HG02943 (cell line): ENCODE data around the gene KCNG3.
"Not testable (repeated sequence)": the region's sequence is repeated elsewhere in the genome, so short reads cannot be mapped to it uniquely, and the experiment has no call there.

Experiments
- ATAC-seq: cut with Tn5 transposase; IDR thresholded peaks from one replicate; pipeline ENCODE4 v1.9.1; 2021; ENCODE audit warnings: mild to moderate bottlenecking, low read depth, moderate library complexity; ENCODE audit not compliant: unreplicated experiment

The KCNG3 gene

DNA sequence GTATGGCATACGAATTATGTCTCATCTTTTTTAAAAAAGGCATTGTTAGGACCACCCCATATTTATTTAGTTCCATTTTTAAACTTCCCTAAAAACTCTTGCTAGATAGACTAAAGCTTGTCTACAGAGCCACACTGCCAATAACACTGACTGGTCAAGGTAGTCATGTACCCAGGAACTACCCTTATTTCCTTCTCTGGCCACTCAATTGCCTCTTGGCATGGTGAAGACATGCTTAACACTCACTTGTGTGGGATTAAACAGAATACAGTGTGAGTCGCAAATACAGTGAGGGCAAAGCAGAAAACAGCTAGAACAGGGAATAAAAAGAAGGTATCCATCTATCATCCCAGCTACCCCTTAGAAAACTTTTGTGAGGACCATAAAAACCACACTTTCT is 57.4 kb downstream of the KCNG3 start:
- no peak for ATAC-seq

GRCh38 chr2:42435628-42436027 is 58.2 kb downstream of the KCNG3 start:
- no peak for ATAC-seq

DNA sequence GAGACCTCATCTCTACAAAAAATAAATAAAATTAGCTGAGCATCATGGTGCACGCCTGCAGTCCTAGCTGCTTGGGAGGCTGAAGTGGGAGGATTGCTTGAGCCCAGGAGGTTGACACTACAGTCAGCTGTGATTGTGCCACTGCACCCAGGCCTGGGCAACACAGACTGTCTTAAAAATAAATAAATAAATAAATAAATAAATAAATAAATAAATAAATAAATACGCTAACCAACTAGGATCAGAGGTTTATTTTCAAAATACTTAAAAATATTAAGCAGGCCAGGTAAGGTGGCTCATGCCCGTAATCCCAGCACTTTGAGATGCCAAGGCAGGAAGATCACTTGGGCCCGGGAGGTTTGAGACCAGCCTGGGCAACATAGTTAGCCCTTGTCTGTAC is 63.6 kb downstream of the KCNG3 start:
- ATAC-seq = no peak

GRCh38 chr2:42429352-42429751 is 64.4 kb downstream of the KCNG3 start:
- ATAC-seq = no peak

DNA sequence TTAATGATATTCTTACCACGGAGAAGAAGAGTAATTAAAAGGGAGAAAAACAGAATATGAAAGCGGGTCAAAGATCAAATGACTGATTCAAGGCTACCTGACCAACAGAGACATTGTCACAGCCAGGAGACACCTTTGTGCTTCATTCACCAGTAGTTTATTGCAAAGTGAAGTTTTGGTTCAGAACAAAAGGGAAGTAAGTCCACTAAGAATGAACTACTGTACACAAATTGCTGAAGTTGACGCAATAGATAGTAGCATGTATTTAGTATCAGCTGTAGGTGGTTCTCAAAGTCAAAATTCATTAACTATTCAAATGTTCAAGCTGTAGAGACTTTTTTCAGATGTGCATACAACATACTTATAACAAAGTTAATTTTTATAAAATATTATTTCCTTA is 68.1 kb downstream of the KCNG3 start:
- no peak for ATAC-seq

GRCh38 chr2:42424033-42424432 is 69.7 kb downstream of the KCNG3 start:
- ATAC-seq = no peak

GRCh38 chr2:42421601-42422239 is 72.1 kb downstream of the KCNG3 start:
- no peak for ATAC-seq

- ATAC-seq = no peak
These were observed 72.7 kb downstream of the KCNG3 start for GRCh38 chr2:42421157-42421485.

DNA sequence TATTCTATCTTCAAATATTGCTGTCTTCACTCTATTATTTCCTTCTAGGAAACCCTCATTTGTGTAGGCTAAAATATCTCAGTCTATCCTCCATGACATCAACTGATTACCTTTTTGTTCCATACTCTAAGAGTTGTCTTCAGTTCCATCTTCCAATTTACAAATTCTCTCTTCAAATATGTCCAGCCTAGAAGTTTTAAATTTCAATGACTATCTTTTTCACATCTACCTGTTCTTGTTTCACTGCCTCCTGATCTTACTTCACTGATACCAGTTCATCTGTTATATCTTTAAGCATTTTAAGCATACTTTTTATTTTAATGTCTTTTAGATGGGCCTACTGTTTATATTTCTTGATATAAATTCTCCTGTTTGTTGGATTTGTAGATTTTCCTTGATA is 79.1 kb downstream of the KCNG3 start:
- no peak for ATAC-seq

DNA sequence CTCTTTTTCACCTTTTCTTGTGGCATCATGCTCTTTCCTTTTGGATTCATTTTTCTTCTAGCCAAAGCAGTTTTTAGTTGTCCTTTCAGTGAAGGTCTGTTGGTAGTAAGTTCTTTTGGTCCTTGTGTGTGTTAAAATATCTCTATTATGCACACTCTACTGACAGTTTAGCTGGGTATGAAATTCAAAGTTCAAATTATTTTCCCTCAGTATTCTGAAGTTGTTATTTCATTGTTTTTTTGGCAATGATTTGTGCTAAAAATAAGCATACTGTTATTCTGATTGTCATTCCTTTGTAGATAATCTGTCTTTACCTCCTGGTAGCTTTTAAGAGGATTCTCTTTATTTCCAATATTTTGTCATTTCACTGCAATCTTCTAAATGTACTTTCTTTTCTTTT is 79.6 kb downstream of the KCNG3 start:
- ATAC-seq = no peak

DNA sequence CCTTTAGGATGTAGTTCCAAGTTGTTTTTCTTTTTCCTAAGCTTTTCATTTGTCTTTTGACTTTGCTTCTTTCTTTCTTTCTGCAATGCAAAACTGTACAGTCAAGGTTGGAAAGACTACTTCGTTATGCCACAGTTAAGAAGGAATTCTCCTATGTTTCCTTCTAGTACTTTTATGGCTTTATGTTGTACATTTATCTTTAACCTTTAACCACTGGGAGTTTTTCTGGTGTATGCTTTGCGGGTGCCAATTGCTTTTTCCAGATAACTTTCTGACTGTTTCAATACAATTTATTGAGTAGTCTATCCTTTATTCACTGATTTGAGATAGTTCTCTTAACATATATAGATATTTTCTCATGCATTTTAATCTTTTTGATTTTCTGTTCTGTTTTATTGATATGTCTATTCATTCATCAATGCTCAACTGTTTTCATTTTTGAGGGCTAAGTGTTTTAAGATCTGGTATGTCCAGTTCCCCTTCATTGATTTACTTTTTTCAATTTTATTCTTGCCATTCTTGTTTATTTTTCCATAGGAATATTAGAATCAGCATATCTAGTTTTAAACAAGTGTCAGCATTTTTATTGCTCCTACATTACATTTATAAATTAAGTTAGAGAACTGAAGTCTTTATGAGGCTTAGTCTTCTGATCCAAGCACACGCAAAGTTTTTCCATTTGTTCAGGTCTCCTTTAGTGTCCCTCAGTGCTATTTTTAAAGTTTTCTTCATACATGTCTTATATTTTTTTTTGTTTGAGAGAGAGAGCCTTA is 82.9 kb downstream of the KCNG3 start:
- no peak for ATAC-seq

DNA sequence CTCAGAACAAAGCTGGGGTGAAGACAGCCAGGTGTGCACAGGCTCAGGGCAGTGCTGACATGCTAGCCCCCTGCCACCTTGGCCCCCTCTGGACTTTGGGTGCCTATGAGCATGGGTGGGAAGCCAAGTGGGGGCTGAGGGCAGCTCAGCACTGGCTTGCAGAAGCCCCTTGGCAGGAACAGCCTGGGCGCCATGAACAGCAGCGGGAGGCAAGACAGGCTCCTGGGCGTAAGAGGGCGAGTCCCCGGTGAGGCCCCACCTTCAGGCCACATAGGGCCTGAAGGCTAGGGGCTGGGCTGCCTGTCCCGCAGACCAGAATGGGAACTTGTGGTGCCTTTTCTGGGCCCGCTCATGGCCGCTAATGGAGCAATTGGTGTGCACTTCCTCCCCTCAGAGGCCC is 85.8 kb downstream of the KCNG3 start:
- ATAC-seq = no peak

DNA sequence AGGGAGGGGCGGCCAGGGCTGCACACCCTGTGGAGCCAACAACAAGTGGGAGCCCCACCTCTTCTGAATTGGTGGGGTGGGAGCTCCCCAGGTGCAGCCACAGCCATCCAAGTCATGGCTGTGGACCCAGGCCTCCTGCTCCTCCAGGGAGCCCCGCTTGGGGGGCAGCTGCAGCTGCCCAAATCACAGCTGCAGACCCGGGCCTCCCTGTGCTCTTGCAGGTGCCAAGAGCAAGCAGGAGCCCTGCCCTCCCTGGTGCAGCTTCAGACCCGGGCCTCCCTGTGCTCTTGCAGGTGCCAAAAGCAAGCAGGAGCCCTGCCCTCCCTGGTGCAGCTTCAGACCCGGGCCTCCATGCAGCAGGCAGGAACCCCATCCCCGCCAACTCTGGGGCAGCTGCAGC is 86.3 kb downstream of the KCNG3 start:
- no peak for ATAC-seq

DNA sequence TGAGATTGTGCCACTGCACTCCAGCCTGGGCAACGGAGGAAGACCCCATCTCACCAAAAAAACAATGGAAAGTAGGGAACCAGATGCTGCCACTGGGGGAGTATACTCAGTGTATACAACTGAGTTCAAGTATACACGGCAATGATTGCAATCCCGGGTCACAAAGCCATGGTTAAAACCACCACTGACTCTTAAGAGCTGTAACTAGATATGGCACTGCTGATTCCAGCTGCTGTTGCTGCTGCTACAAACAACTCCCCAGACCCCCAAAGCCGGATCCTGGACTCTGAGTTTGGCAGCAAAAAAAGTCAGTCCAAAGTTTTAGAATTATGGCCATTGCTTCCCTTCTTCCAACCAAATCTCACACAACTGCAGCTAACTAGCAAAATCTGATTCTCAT is 89.1 kb downstream of the KCNG3 start:
- ATAC-seq = no peak

- ATAC-seq = no peak
These were observed 92.0 kb downstream of the KCNG3 start for GRCh38 chr2:42401773-42402172.

DNA sequence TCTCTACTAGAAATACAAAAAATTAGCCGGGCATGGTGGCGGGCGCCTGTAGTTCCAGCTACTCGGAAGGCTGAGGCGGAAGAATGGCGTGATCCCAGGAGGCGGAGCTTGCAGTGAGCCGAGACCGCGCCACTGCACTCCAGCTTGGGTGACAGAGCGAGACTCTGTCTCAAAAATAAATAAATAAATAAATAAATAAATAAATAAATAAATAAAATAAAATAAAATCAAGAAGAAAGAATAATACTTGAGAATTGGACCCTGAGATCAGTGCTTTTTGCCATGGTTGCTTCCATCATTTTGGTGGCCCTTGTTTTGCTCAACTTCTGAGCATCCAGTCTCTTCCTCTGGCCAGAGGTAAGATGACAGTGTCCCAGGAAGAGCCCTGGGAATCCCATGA is 95.7 kb downstream of the KCNG3 start:
- ATAC-seq = not testable (repeated sequence)

DNA sequence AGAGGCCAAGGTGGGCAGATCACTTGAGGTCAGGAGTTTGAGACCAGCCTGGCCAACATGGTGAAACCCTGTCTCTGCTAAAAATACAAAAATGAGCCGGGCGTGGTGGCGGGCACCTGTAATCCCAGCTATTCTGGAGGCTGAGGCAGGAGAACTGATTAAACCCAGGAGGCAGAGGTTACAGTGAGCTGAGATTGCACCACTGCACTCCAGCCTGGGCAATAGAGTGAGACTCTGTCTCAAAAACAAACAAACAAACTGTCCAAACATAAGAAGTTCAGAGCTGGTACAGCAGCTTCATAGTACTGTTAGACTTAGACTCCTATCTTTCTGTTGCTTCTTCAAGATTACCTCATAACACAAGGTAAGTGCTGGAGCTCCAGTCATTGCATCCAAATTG is 100.5 kb downstream of the KCNG3 start:
- ATAC-seq = not testable (repeated sequence)

- no peak for ATAC-seq
These were observed 101.6 kb downstream of the KCNG3 start for GRCh38 chr2:42392191-42392590.
